C4-2B (cell line): ENCODE data around the gene ROS1.

Experiments
- CTCF ChIP-seq: fragments of 450-650 bp; conservative IDR thresholded peaks from 2 replicates; pipeline ENCODE4 v1.5.1; 2017; ENCODE audit warnings: mild to moderate bottlenecking
- ZFX ChIP-seq: fragments of 450-650 bp; IDR thresholded peaks from 2 replicates; pipeline ENCODE4 v1.6.1; 2017

GRCh38 chr6:117465691-117466090 is 39.9 kb upstream of the ROS1 start:
- TF ChIP-seq CTCF, result no peak
- TF ChIP-seq ZFX, result no peak
